Natural killer cell (primary cell): ENCODE measurements around the gene TRIM3. TPM values are rescaled to one million over a fixed set of nuclear protein-coding genes. Genes with fewer than 3 reads are reported as not detected.
A peak's percentile ranks its signal among the peaks of the same experiment; 100 is the strongest.

ENCODE experiments used
- ATAC-seq, 3 donors: fragments of 150-1000 bp in 2 of 3; fragments of 200-7000 bp in 1 of 3; cut with Tn5 transposase; 1 replicate in 1 of 3; 2 replicates in 2 of 3; pipeline ENCODE4 v1.10.0; 2021; ENCODE audit warnings: mild to moderate bottlenecking in 2 of 3, moderate library complexity in 2 of 3
- DNase-seq, 2 donors: peaks; one replicate each; pipeline versions ENCODE4 v3.0.0 to v3.0.0-alpha.2; 2013 to 2021; ENCODE audit warnings: mixed read lengths in 1 of 2
- H3K27ac ChIP-seq: one replicate; pipeline ENCODE4 v1.5.1; 2013; ENCODE audit warnings: mild to moderate bottlenecking, low read length
- H3K27me3 ChIP-seq: one replicate; pipeline ENCODE4 v1.6.1; 2013; ENCODE audit warnings: low read length; ENCODE audit not compliant: control insufficient read depth, insufficient read depth
- H3K36me3 ChIP-seq: one replicate; pipeline ENCODE4 v1.6.1; 2013; ENCODE audit warnings: low read length; ENCODE audit not compliant: control insufficient read depth, insufficient read depth
- H3K4me1 ChIP-seq: one replicate; pipeline ENCODE4 v1.6.1; 2013; ENCODE audit warnings: low read length; ENCODE audit not compliant: control insufficient read depth, insufficient read depth
- H3K4me3 ChIP-seq: one replicate; pipeline ENCODE4 v1.5.1; 2013; ENCODE audit warnings: low read length
- H3K9me3 ChIP-seq: one replicate; pipeline ENCODE4 v1.6.1; 2013; ENCODE audit warnings: low read length; ENCODE audit not compliant: control insufficient read depth, insufficient read depth
- H3K27ac Mint-ChIP-seq, 2 donors: one replicate each; pipeline ENCODE4 v1.8.0; 2022; ENCODE audit warnings: mild to moderate bottlenecking in 2 of 2, mixed read lengths in 2 of 2, moderate library complexity in 1 of 2
- H3K27me3 Mint-ChIP-seq, 2 donors: one replicate each; pipeline ENCODE4 v1.8.0; 2022; ENCODE audit warnings: low read depth in 2 of 2, mixed read lengths in 2 of 2
- H3K36me3 Mint-ChIP-seq: one replicate; pipeline ENCODE4 v1.8.0; 2022; ENCODE audit warnings: mixed read lengths
- H3K4me1 Mint-ChIP-seq, 2 donors: one replicate each; pipeline ENCODE4 v1.8.0; 2022; ENCODE audit warnings: mixed read lengths in 2 of 2
- H3K4me3 Mint-ChIP-seq: one replicate; pipeline ENCODE4 v1.8.0; 2022; ENCODE audit warnings: mild to moderate bottlenecking, moderate library complexity, mixed read lengths
- H3K9me3 Mint-ChIP-seq, 2 donors: one replicate each; pipeline ENCODE4 v1.8.0; 2022; ENCODE audit warnings: mixed read lengths in 2 of 2
- CTCF ChIP-seq: fragments of 200-600 bp; IDR thresholded peaks from one replicate; pipeline ENCODE4 v1.8.0; 2022; ENCODE audit warnings: antibody characterized with exemption
- WGBS: methylation state at CpG from one replicate; pipeline ENCODE4 v1.1.7; 2013; ENCODE audit warnings: missing lambda C conversion rate; ENCODE audit not compliant: insufficient coverage; 5-methylcytosine and 5-hydroxymethylcytosine counted together
- intact Hi-C: fragments of 100-400 bp; cut with micrococcal nuclease; formaldehyde crosslinking; loops from one replicate; pipeline ENCODE4 v1.14.2; 2022
- total RNA-seq, 4 donors: library from RNA; stranded (reverse); fragments of 120-200 nt in 1 of 4; gene quantifications; one replicate each; pipeline versions ENCODE4 v1.2.3 to v1.2.4, GENCODE V29; 2013 to 2022

Gene TRIM3
- total RNA-seq, 3 donors from 2014 or later (not counting 1 experiment from before 2014, with no cell fraction given), result 26.4 to 30.9 (median 26.5) TPM

- Histone ChIP-seq H3K27me3 (no peaks in the 10 kb centered on the region), H3K9me3 (no peaks in the 10 kb centered on the region), H3K4me1 (peaks cover 19% of the 10 kb centered on the region), H3K27ac (no peak overlapping the region), H3K4me3 (no peak overlapping the region), H3K36me3 (peaks cover 12% of the 10 kb centered on the region)
- Mint-ChIP-seq H3K27ac (no peak overlapping the region), H3K9me3 (no peaks in the 10 kb centered on the region), H3K27me3 (no peaks in the 10 kb centered on the region), H3K4me1 (peaks cover 18 to 24% of the 10 kb centered on the region in 2 donors), H3K36me3 (no peaks in the 10 kb centered on the region), H3K4me3 (no peak overlapping the region)
- DNase-seq (no peak), ATAC-seq (no peak)
- WGBS, result 97% methylated on average over 23 of the region's 23 CpGs
- TF ChIP-seq CTCF, result no peak
- intact Hi-C loops, result no loop called here
Observed at GRCh38 chr11:6410695-6411430, 62.9 kb downstream of the TRIM3 start.

- no peaks in the 10 kb centered on the region for H3K27me3 Mint-ChIP-seq
- ATAC-seq (no peak), DNase-seq (peak in 1 of 2 donors; percentile 1)
- no peaks in the 10 kb centered on the region for H3K9me3 Mint-ChIP-seq
- intact Hi-C loops, result no loop called here
- Histone ChIP-seq H3K4me3 (no peak overlapping the region), H3K9me3 (no peaks in the 10 kb centered on the region), H3K27me3 (no peaks in the 10 kb centered on the region), H3K4me1 (peaks cover 40% of the 10 kb centered on the region), H3K27ac (no peak overlapping the region), H3K36me3 (peaks cover 12% of the 10 kb centered on the region)
- H3K36me3 Mint-ChIP-seq, result no peaks in the 10 kb centered on the region
- no peak overlapping the region for H3K4me3 Mint-ChIP-seq
- no peak for TF ChIP-seq CTCF
- 83% methylated on average over 2 of the region's 2 CpGs for WGBS
- peaks cover 44 to 57% of the 10 kb centered on the region in 2 donors for H3K4me1 Mint-ChIP-seq
- H3K27ac Mint-ChIP-seq, result peak overlapping the region; percentile 2 to 18
Observed at GRCh38 chr11:6406370-6406769, 67.4 kb downstream of the TRIM3 start.

GRCh38 chr11:6405846-6406245 lies 67.9 kb downstream of the TRIM3 start:
- Mint-ChIP-seq H3K27ac (peak overlapping the region; percentile 2 to 18), H3K4me3 (no peak overlapping the region), H3K4me1 (peaks cover 44 to 62% of the 10 kb centered on the region in 2 donors), H3K27me3 (no peaks in the 10 kb centered on the region), H3K9me3 (no peaks in the 10 kb centered on the region), H3K36me3 (no peaks in the 10 kb centered on the region)
- H3K27ac ChIP-seq, result no peak overlapping the region
- no peaks in the 10 kb centered on the region for H3K9me3 ChIP-seq
- intact Hi-C loops, result no loop called here
- WGBS, result 97% methylated on average over 6 of the region's 6 CpGs
- no peak for TF ChIP-seq CTCF
- H3K4me3 ChIP-seq, result no peak overlapping the region
- H3K27me3 ChIP-seq, result no peaks in the 10 kb centered on the region
- DNase-seq (peak in 1 of 2 donors; percentile 4), ATAC-seq (no peak)
- peaks cover 46% of the 10 kb centered on the region for H3K4me1 ChIP-seq
- peaks cover 13% of the 10 kb centered on the region for H3K36me3 ChIP-seq
